Anterior cingulate cortex (tissue), 58 donors: ENCODE results near the gene ARFGEF3.
"Not testable (repeated sequence)": the region's sequence is repeated elsewhere in the genome, so short reads cannot be mapped to it uniquely, and the experiment has no call there.

Source experiments
- DNase-seq, 58 donors: peaks; one replicate each; lab custom pipeline; 2025; lab: John Stamatoyannopoulos, UW

The ARFGEF3 gene

DNA sequence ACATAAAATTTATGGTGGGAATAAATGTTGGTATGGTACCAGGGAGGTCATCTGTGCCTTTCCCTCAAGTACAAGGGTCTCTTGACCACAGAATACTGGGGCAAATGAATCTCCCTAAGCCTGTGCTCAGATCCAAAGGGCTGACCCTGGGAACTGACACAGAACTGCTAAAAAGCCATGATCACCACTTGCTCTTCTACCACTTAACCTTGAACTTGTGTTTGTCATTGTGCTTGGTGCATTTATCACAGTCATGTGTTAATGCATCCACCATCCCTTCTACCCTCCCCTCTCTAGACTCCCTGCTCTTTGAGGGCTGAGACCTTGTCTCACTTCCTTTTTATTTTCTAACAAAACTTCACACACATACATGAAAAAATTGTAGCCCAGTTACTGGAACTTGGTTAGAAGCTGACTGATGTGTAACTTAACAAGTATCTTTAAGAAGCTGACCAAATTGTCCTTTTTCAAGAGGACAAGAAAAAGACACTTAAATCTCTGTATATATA is 102.7 kb downstream of the ARFGEF3 start:
- DNase-seq: no peak

DNA sequence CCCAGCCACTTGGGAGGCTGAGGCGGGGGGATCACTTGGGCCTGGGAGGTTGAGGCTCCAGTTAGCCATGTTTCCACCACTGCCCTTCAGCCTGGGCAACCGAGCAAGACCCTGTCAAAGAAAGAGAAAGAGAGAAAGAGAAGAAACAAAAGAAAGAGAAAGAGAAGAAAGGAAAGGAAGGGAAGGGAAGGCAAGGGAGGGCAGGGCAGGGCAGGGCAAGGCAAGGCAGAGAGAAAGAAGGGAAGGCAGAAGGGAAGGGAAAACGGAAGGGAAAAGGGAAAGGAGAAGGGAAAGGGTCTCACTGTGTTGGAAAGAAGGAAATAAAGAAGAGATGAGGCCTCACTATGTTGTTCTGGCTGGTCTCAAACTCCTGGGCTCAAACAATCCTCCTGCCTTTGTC is 104.4 kb downstream of the ARFGEF3 start:
- DNase-seq: no peak

DNA sequence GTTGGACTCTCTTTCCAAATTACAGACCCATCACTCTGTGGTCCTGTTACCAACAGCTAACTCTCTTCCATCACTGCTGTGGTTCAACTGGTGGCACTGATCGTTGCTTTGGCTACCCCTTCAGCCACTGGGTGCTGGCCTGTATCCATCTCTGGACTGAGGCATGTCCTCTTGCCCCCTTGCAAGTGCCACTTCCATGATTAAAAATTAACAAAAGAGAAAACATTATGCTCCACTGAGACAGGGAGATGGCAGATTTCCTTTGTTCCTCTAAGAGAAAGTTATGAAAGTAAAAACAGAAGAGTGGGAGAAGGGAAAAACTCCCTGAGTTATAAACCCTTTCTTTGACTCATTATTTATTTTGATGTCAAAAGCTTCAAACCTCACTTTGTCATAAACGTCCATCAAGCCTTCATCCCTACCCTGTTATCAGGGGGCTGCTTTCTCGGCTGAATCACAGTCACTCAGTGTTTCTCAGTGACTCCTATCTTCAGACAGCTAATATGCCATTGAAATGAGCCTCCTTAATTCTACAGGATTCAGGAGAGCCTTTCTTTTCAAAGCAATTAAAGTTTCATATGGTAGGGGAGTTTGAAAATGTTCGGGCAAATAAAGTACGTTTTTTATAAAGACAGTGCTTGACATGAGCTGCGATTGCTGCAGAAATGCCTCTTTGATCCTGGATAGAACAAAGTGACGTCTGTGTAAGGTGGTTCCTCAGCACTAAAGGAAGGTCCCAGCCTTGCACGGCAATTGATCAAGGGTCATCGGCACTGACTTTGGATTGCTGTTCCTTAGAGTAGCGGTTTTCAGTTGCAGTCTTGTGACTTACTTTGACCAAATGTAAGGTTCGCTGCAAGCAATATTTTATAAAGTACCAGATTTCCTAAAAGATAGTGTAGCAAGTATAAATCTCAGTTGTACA is 106.5 kb downstream of the ARFGEF3 start:
- DNase-seq: no peak

DNA sequence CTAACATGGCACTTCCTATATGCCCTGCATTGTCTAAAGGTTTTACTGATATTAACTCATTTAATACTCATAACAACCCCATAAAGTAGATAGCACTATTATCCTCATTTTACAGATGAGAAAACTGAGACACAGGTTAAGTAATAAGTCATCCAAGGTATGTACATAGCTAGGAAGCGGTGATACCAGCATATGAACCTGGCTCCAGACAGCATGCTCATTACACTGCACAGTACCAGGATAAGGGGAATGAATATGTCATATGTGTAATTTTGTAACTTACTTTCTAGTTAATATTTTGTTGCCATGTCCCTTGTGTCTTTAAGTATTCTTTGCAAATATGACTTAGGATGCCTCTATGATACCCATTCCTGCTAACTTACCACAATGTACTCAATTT is 109.7 kb downstream of the ARFGEF3 start:
- DNase-seq: no peak

DNA sequence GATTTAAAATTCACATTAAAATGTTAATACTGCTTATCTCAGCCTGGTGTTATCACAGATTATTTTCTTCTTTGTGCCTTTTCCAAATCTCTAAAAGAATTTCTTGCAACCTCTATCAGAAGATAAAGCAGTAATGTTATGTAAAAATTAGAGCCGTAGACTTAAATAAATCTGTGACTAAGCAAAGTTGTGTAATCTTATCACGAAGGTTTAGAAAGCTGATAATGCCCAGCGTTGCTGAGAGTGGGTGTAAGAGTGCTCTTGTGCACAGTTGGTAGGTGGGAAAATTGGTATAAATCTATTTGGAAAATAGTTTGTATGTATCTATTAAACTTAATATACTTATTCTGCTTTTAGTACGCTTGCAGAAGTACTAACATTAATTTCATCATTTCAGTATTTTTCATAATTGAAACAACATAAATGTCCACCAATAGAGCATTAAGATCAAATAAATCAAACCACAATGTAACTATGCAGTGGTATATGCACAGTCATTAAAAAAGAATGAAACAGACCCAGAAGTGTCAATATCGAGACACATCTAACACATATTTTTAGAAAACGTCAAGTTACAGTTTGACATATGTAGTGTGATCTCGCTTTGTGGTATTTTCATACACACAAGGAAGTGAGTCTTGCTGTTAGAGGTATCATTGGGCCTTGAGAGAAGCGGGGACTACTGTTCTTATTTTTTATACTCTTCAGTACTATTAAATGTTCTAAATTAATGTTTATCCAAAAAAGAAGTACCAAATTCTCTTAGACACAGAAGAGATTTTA is 111.0 kb downstream of the ARFGEF3 start:
- no peak for DNase-seq

DNA sequence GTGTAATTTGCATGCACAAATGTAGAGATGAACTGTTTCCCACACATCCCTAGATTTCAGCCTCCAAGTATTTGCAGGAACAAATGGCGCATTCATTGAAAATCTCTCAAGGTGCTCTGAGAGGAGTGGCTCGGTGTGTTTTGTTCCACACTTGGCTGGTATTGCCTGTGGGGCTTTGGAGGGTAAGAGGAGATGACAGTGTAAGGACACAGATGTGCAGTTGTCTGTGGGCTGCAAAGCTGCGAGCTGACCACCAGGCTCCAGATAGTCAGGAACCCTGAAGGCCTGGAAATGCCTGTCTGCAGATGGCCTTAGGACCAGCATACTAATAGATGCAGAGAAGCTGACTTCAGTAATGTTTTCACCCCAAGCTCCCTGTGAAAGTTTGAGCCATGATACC is 114.2 kb downstream of the ARFGEF3 start:
- peak in 1 of 58 donors; percentile 12 for DNase-seq

DNA sequence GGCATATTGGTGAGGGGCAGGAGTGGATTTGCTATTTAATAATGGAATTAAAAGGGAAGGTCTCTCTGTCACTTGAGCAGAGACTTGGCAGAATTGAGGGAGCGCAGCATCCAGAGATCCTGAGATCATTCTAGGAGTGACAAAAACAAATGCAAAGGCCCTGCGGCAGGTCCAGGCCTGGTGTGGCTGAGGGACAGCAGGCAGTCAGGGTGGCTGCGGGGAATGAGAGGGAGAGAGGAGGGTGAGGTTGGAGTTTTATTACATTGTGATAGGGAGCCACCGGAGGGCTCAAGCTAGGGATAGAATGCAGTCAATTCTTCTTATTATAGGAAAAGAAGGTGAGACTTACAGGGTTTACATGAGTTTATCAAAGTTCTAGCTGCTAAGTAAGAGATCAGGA is 116.1 kb downstream of the ARFGEF3 start:
- DNase-seq: no peak

DNA sequence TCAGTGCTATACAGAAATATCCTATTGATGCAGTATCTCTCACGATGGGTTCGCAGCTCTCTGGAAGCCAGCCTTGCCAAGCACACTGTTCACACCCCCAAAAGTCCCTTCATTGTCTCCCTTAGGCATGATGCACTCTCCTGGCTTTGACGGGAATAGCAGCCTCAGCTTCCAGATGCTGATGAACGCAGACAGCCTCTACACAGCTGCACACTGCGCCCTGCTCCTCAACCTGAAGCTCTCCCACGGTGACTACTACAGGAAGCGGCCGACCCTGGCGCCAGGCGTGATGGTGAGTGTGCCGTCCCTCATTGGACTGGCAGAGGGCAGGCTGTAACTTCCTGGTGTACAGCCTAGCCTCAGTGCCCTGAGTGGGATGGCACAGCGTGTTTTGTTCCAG is 116.6 kb downstream of the ARFGEF3 start:
- DNase-seq: peak in 49 of 58 donors; percentile 11 to 76 (median 46)

DNA sequence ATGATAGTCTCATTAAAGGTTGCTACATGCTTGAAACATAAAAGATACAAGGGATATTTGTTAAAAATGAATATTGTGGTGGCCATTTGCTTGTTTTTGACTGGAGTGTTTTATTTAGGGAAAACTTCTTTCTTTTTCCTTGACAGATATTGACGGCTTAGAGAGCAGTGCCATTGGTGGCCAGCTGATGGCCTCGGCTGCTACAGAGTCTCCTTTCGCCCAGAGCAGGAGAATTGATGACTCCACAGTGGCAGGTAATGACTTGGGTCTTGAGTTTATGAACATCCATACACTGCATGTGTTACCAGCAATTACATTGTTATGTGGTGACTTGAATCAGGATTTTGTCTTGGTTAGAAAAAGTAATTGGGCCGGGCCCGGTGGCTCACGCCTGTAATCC is 124.1 kb downstream of the ARFGEF3 start:
- DNase-seq: no peak

DNA sequence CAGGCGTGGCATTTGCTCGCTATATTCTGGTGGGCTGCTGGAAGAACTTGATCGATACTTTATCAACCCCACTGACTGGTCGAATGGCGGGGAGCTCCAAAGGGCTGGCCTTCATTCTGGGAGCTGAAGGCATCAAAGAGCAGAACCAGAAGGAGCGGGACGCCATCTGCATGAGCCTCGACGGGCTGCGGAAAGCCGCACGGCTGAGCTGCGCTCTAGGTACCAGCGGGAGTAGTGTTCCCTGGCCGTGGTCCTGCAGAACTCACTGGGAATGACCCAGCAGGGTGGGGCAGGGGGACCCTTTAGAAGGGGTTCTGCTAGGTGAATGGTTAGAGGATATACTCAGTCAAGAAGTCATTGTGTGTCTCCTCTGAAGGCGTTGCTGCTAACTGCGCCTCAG is 125.0 kb downstream of the ARFGEF3 start:
- DNase-seq: no peak

DNA sequence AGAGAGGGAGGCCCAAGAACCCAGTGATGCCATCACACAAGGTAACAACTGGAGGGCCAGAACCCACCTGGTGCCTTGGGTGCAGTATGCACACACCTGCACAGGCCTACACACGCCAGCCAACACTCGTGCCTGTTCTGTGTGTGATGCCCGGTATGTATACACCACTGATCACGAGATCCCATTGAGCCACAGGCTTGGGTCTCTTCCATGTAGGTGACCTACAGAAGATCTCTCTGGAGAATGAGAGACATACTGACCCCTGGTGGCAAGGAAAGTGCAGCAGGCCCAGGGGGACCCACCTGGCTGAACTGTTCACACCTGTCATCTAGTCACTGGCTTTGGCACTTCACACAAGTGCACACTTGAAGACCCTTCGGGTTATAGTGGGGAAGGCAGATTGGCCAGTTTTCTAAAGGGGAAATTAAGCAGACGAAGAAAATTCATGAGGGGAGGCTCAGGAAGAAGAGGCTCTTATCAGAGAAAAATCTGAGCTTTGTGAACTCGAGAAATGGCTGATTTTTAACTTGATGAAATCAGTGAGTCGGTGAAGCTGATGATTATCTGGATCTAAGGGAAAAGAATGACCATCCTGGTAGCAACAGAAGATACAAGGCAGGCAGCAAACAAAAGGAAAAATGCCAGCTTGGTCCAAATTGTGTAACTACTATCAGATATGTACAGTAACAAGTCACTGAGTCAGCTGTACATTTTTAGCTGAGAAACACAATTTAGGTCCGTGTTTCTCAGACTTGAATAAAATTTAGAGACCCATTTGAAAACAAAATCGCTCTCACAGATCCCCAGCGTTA is 125.6 kb downstream of the ARFGEF3 start:
- DNase-seq: peak in 1 of 58 donors; percentile 14

DNA sequence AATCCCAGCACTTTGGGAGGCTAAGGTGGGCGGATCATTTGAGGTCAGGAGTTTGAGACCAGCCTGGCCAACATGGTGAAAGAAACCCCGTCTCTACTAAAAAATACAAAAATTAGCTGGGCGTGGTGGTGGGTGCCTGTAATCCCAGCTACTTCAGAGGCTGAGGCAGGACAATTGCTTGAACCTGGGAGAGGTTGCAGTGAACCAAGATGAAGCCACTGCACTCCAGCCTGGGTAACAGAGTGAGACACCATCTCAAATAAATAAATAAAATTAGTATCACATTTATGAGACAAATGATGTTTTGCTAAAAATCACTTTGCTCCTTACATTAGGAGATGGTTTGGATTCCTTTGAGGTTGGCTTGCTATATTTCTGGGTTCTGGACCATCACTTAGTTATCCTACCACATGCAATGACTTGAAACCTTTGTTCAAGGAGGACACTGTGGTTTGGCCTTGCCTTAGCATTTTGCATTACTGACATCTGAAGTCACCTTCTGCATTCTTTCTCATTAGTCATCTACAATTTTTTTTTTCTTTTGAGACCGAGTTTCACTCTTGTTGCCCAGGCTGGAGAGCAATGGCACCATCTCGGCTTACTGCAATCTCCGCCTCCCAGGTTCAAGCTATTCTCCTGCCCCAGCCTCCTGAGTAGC is 126.8 kb downstream of the ARFGEF3 start:
- DNase-seq: not testable (repeated sequence)

DNA sequence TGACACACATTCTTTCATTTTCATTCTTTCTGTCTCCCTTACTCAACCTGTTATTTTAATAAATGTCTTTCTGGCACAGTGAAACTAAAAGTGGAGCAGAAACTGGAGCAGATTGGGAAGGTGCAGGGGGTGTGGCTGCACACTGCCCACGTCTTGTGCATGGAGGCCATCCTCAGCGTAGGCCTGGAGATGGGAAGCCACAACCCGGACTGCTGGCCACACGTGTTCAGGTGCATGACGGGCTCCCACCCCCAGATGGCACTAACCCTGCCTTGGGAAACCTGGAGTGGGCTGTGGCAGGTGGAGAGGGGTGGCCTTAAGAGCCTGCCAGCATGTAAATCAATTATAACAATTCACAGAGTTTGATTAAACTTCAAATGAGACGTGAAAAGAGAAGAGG is 128.0 kb downstream of the ARFGEF3 start:
- no peak for DNase-seq

DNA sequence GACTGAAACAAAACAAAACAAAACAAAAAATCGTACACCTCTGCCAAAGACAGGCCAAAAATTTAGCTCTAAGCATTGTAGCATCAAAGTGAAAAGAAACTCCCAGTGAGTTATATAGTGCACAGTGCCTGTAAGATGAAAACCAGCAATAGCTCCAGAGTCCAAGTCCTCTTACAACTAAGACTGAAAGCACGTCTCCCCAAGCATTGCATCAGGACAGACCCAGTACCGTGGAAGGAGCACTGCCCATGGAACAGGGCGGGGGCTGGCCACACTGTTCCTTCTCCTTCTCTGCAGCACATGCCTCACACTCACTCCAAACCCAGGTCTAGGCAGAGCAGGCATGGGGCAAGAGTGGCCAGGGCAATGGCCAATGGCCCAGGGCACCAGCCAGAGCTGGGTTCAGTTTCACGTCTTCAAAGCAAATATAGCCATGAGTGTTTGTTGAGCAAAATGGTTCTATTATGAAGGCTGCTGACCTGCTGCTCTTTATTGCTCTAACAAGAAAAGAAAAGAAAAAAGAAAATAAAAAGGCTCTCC is 128.8 kb downstream of the ARFGEF3 start:
- no peak for DNase-seq

DNA sequence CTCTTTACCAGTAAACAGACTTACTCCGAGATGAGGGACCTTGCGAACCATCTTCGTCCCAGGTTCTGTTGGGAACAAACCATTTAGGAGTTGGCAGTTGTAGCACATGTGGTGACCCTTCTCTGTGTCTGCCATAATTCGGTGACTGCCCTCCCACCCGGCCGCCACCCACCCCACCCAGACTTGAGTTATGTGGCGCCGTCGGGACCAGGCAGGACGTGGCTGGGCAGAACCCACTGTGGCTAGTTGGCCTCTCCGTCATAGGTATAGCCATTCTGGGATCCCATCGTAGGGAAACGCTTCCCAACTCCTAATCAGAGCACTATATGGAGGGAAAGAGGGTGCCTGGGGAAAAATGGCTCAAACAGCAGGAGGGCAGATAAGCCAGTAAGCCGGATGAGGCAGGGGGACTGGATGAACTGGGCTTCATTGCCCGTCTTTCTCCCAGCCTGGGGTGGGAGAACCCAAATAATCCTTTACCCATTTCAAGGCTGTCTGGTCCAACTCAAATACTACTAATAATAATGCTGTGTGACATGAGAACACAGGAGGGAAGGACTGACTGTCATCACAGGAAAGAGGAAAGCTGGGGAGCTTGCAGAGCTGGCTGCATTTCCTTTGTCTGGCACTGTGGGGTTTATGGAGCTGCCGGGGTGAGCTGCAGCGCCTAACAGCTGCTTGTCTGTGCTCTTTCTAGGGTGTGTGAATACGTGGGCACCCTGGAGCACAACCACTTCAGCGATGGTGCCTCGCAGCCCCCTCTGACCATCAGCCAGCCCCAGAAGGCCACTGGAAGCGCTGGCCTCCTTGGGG is 129.5 kb downstream of the ARFGEF3 start:
- DNase-seq: peak in 8 of 58 donors; percentile 4 to 32 (median 12)

DNA sequence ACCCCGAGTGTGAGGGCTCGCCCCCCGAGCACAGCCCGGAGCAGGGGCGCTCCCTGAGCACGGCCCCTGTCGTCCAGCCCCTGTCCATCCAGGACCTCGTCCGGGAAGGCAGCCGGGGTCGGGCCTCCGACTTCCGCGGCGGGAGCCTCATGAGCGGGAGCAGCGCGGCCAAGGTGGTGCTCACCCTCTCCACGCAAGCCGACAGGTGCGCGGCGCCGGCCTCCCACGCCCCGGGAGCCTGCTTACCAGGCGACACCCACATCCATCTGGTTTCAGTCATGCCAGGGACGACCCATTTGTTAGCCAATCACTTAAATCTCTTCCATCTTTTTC is 130.1 kb downstream of the ARFGEF3 start:
- DNase-seq: peak in 18 of 58 donors; percentile 4 to 57 (median 16)

DNA sequence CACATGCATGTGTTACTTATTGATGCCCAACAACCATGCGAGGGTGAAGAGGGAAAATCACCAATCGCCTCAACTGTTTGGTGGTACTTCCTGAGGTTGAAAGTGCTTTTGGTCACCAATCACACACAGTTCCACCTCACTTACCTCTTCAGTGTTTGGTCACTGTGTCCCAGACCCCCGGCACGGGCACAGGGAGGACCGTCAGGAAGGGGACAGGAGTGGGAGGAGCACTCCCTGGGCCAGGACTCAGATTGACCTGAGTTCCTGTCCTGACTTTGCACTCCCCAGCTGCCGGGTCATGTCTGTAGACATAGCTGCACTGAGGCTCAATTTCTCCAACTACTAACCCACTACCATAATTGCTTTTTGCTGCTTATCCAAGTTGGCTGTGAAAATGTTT is 130.7 kb downstream of the ARFGEF3 start:
- no peak for DNase-seq

DNA sequence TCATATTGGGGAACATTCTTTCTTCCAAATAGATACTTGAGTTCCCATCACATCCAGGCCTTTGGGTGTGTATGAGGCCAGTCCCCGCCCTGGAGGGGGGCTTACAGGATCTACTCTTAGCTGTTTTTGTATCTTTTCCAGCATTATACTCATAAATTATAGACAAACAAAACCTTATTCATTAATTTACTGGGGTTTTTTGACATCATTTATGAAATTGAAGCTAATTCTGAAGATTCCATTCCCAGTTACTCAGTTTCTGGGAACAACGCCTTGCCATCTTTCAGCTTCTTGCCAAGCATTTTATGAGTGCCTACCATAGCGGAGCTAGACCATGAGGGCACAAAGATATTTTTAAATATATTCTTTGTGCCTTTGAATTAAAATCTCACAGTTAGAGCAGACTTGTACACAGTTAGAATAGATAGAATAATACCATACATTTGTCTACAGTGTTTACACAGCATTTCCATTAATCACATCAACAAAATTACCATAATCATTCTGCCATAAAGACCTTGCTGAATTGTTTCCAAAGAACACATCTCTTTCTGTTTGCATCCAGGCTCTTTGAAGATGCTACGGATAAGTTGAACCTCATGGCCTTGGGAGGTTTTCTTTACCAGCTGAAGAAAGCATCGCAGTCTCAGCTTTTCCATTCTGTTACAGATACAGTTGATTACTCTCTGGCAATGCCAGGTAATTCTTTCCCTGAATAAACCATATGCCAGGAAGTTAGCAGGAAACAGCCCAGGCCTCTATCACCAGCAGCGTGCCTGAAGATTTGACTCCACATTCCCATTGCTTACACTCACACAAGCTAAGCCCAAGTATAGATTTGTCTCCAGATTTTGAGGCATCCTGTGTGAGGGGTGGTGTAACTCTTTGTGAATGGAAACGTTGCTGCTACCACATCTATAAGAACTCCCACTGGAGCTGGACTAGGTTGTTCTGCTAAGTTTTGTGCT is 132.0 kb downstream of the ARFGEF3 start:
- DNase-seq: no peak
